Heart right ventricle (tissue), 16 donors: Measurements from ENCODE around the gene CLEC16A. TPM values are rescaled to one million over a fixed set of nuclear protein-coding genes. Genes with fewer than 3 reads are reported as not detected.

Experiments
- ATAC-seq, 8 donors: fragments of 200-7000 bp; cut with Tn5 transposase; one replicate each; pipeline ENCODE4 v1.9.1; 2020; ENCODE audit warnings: mild to moderate bottlenecking in 8 of 8, moderate library complexity in 8 of 8, moderate number of reproducible peaks in 1 of 8
- DNase-seq, 2 donors: peaks; one replicate each; pipeline ENCODE4 v3.0.0-alpha.2; 2020
- H3K27ac ChIP-seq, 10 donors: fragments of 200-600 bp; sonication (generic) in 2 of 10; one replicate each; pipeline versions ENCODE4 v1.5.0 to v1.8.0; 2020 to 2022; ENCODE audit warnings: mild to moderate bottlenecking in 3 of 10
- H3K27me3 ChIP-seq, 7 donors: fragments of 200-600 bp; one replicate each; pipeline ENCODE4 v1.8.0; 2021 to 2022; ENCODE audit warnings: mild to moderate bottlenecking in 2 of 7
- H3K36me3 ChIP-seq, 9 donors: fragments of 200-600 bp; sonication (generic) in 1 of 9; one replicate each; pipeline versions ENCODE4 v1.5.0 to v1.8.0; 2020 to 2022; ENCODE audit warnings: mild to moderate bottlenecking in 2 of 9
- H3K4me1 ChIP-seq, 9 donors: fragments of 200-600 bp; sonication (generic) in 1 of 9; one replicate each; pipeline versions ENCODE4 v1.5.0 to v1.8.0; 2020 to 2022; ENCODE audit warnings: mild to moderate bottlenecking in 4 of 9
- H3K4me3 ChIP-seq, 10 donors: fragments of 200-600 bp; sonication (generic) in 2 of 10; one replicate each; pipeline versions ENCODE4 v1.5.0 to v1.8.0; 2020 to 2022; ENCODE audit warnings: mild to moderate bottlenecking in 7 of 10, moderate library complexity in 2 of 10
- H3K9me3 ChIP-seq, 11 donors: fragments of 200-600 bp in 10 of 11; sonication (generic) in 2 of 11; one replicate each; pipeline versions ENCODE4 v1.5.0 to v1.8.0; 2013 to 2022; ENCODE audit warnings: mild to moderate bottlenecking in 2 of 11, control low read depth in 1 of 11, moderate library complexity in 1 of 11
- WGBS, 2 donors: extraction: QIAGEN DNeasy Blood & Tissue Kit; methylation state at CpG; one replicate each; pipeline ENCODE4 v1.1.7; 2013; ENCODE audit warnings: inconsistent platforms in 1 of 2; 5-methylcytosine and 5-hydroxymethylcytosine counted together
- intact Hi-C, 10 donors: fragments of 100-400 bp; cut with DNase I; formaldehyde crosslinking; loops; one replicate each; pipeline versions ENCODE4 v1.11.1 to v1.14.2; 2022
- polyA plus RNA-seq, 2 donors: library from polyadenylated mRNA; stranded (reverse); fragments of 200-250 nt; gene quantifications; one replicate each; pipeline ENCODE4 v1.2.3, GENCODE V29; 2013
- total RNA-seq, 10 donors: library from RNA; stranded (reverse); fragmentation: NEBNext Ultra II Directional in 3 of 10; extraction: Animal tissue kit (Norgen Biotek cat#: 25700) in 3 of 10; gene quantifications; one replicate each; pipeline versions ENCODE4 v1.2.1 to v1.2.4, GENCODE V29; 2021 to 2023
- TF ChIP-seq, protein P1 (sequence below), 9 donors: fragments of 200-600 bp; sonication (generic) in 2 of 9; IDR thresholded peaks; one replicate each; pipeline versions ENCODE4 v1.5.0 to v1.8.0; 2021 to 2022; ENCODE audit warnings: antibody characterized with exemption in 9 of 9, mild to moderate bottlenecking in 5 of 9, moderate library complexity in 1 of 9
- donor health status: Arrhythmogenic right ventricular cardiomyopathy.
- donor health status: ischemic (EF 13 %, LVEDD 7.1; RV severe dilation, severe dysfunction).
- donor health status: healthy with polysubstance abuse.
- donor health status: DM: no; HTN: yes; CAD: no.
- donor health status: DM: no; HTN: no; CAD: no.
- donor health status: ischemic (EF 25% LVEDD 6.9; RV normal size, moderate dysfunction).
- donor health status: ischemic (EF 25% LVEDD 5.7; RV mildly dilated, moderate dysfunction).
- donor health status: healthy.
- donor health status: DM: yes; HTN: yes; CAD: no.
- donor health status: Ischemic cardiomyopathy.
- donor health status: ischemic (EF 35%, LVEDD 5.7; RV mildly dilated, moderate dysfunction).
- donor health status: nonischemic (EF 11% LVEDD 7.7; RV severe dilation, severe dysfunction).
- donor health status: DM: yes; HTN: yes; CAD: no.
- donor health status: PGD.
- donor health status: ischemic (EF 29% LVEDD 5.4; RV normal size, mild dysfunction).
- donor health status: nonischemic (EF 23%, LVEDD 6.1; RV moderate dilation, normal function).

Gene CLEC16A
- total and polyA plus RNA-seq, 12 donors = 12.1 to 30.8 (median 23.0) TPM

DNA sequence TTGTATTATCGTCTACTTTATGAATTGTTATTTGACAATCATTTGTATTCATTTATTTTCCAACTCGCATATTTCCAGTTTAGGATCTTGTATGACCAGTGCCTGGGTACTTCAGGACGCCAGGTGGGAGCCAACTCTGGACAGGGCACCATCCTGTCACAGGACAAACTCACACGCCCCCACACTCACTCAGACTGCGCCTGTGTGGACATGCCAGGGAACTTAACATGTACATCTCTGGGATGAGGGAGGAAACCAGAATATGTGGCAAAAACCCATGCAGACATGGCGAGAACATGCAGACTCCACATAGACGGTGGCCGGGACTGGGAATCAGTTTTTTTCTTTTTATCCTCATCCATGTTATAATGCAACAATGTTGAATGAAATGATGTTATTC is 68.5 kb downstream of the CLEC16A start:
- Histone ChIP-seq H3K4me1 (peaks cover 0 to 22% (median 12%) of the 10 kb centered on the region in 9 donors), H3K27me3 (no peaks in the 10 kb centered on the region), H3K4me3 (no peak overlapping the region), H3K27ac (no peak overlapping the region), H3K9me3 (no peaks in the 10 kb centered on the region), H3K36me3 (peaks cover 0 to 28% (median 0%) of the 10 kb centered on the region in 9 donors)
- DNase-seq = no peak
- WGBS, 2 donors = 92 to 97% methylated on average over 8 of the region's 8 CpGs
- intact Hi-C loops = no loop called here
- no peak for ATAC-seq
- TF ChIP-seq, protein P1, sequence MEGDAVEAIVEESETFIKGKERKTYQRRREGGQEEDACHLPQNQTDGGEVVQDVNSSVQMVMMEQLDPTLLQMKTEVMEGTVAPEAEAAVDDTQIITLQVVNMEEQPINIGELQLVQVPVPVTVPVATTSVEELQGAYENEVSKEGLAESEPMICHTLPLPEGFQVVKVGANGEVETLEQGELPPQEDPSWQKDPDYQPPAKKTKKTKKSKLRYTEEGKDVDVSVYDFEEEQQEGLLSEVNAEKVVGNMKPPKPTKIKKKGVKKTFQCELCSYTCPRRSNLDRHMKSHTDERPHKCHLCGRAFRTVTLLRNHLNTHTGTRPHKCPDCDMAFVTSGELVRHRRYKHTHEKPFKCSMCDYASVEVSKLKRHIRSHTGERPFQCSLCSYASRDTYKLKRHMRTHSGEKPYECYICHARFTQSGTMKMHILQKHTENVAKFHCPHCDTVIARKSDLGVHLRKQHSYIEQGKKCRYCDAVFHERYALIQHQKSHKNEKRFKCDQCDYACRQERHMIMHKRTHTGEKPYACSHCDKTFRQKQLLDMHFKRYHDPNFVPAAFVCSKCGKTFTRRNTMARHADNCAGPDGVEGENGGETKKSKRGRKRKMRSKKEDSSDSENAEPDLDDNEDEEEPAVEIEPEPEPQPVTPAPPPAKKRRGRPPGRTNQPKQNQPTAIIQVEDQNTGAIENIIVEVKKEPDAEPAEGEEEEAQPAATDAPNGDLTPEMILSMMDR (IDR thresholded peaks at IDR 0.05) = no peak

DNA sequence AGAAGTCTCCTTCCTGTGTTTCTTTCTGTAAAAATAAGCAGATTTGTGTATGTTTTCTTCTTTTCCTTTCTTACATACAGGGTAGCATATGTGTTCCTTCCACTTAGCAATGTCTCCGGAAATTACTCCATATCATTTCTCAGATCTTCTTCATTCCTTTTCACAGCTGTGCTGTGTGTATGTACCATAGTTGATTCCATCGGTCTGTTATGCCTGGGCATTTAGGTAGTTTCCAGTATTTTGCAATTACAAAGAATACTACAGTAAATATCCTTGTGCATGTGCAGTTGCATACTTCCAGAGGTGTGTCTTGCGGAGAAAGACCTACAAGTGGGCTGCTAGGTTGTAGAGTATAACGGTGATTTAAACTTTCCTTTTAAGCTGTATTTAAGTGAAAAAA is 69.8 kb downstream of the CLEC16A start:
- H3K36me3 ChIP-seq = peaks cover 0 to 21% (median 0%) of the 10 kb centered on the region in 9 donors
- peaks cover 0 to 22% (median 14%) of the 10 kb centered on the region in 9 donors for H3K4me1 ChIP-seq
- H3K4me3 ChIP-seq = no peak overlapping the region
- no peak overlapping the region for H3K27ac ChIP-seq
- DNase-seq (no peak), ATAC-seq (no peak)
- WGBS, 2 donors = 88 to 93% methylated on average over 4 of the region's 4 CpGs
- no peaks in the 10 kb centered on the region for H3K9me3 ChIP-seq
- intact Hi-C loops = no loop called here
- H3K27me3 ChIP-seq = no peaks in the 10 kb centered on the region
- TF ChIP-seq, protein P1 (IDR thresholded peaks at IDR 0.05) = no peak

DNA sequence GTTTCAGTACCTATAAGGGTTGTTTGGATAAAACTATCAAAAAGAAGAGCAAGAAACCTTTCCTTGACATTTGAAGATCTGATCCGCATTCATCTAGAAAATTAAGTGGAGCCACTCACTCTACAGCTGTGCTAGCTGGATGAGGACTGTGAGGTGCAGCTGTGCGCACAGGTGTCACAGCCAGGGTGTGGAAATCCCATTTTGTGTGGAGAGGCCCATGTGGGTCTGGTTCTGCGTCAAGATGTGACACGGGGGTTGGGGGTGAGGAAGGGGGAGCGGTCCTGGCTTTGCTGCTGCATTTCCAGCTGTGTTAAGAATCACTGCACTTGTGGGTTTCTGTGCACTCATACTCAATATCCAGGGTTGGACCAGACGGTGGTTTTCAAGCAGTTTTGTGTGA is 70.7 kb downstream of the CLEC16A start:
- H3K27ac ChIP-seq = no peak overlapping the region
- ATAC-seq (no peak), DNase-seq (no peak)
- H3K4me3 ChIP-seq = no peak overlapping the region
- no peaks in the 10 kb centered on the region for H3K27me3 ChIP-seq
- H3K36me3 ChIP-seq = peaks cover 0 to 19% (median 0%) of the 10 kb centered on the region in 9 donors
- peaks cover 0 to 22% (median 14%) of the 10 kb centered on the region in 9 donors for H3K4me1 ChIP-seq
- intact Hi-C loops = no loop called here
- no peaks in the 10 kb centered on the region for H3K9me3 ChIP-seq
- WGBS, 2 donors = 92 to 93% methylated on average over 6 of the region's 6 CpGs
- TF ChIP-seq, protein P1 (IDR thresholded peaks at IDR 0.05) = no peak

DNA sequence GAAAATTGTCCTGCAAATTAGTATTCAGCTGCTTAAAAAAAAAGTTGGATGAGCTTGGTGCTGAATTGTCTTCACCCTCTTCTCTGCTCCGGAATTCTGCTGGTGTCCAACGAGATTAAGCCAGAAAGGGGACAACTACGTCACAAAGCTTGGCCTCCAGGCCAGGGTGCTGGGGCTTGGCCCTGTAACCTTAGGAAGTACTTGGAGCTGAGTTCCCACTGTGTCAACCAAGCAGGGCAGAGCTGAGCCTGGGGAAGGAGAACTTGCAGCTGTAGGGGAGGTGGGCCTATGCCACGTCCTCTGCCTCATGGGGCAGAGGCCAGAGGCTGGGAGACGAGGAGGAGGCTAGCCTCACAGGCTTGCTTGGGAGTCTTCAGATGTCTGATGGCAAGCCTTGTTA is 71.2 kb downstream of the CLEC16A start:
- peaks cover 0 to 24% (median 0%) of the 10 kb centered on the region in 9 donors for H3K36me3 ChIP-seq
- no peak overlapping the region for H3K4me3 ChIP-seq
- DNase-seq (no peak), ATAC-seq (no peak)
- no peaks in the 10 kb centered on the region for H3K9me3 ChIP-seq
- H3K4me1 ChIP-seq = peaks cover 0 to 19% (median 14%) of the 10 kb centered on the region in 9 donors
- H3K27me3 ChIP-seq = no peaks in the 10 kb centered on the region
- TF ChIP-seq, protein P1 (IDR thresholded peaks at IDR 0.05) = no peak
- 92 to 93% methylated on average over 5 of the region's 5 CpGs for WGBS, 2 donors
- no peak overlapping the region for H3K27ac ChIP-seq
- intact Hi-C loops = loop anchor here in 1 of 10 donors (2.0 kb wide), 1 partner anchor 15 kb away; no protein-coding TSS in a partner anchor
